NCI-H1048 (cell line): ENCODE measurements around the gene SEC14L1.
"Not testable (repeated sequence)": the region's sequence is repeated elsewhere in the genome, so short reads cannot be mapped to it uniquely, and the experiment has no call there.

Source experiments
- DNase-seq: peaks from one replicate; lab custom pipeline; 2025; lab: John Stamatoyannopoulos, UW

The SEC14L1 gene

DNA sequence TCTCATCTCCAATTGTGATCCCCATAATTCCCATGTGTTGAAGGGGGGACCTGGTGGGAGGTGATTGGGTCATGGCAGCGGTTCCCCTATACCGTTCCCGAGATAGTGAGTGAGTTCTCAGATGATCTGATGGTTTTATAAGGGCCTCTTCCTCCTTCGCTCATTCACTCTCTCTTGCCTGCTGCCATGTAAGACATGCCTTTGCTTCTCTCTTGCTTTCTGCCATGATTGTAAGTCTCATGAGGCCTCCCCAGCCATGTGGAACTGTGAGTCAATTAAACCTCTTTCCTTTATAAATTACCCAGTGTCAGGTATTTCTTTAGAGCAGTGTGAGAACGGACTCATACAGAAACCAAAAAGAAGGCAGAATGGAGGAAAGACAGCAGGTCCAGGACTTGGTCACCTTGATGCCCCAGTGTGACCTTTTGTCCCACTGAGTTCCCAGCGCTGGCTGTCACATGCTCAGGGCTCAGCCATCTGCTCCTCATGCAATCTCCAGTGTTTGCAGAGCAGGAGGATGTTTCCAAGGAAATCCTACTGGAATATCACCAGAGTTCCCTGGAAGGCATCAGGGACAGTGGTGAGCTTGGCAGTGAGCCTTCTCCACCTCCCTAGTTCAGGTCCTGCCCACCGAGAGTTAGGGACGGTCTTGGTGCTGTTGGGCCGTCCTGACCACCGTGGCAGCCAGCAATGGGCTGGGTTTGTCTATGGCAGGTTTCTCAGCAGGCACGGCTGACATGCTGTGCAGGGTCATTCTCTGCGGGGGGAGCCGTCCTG lies 96.7 kb downstream of the SEC14L1 start:
- DNase-seq: no peak

DNA sequence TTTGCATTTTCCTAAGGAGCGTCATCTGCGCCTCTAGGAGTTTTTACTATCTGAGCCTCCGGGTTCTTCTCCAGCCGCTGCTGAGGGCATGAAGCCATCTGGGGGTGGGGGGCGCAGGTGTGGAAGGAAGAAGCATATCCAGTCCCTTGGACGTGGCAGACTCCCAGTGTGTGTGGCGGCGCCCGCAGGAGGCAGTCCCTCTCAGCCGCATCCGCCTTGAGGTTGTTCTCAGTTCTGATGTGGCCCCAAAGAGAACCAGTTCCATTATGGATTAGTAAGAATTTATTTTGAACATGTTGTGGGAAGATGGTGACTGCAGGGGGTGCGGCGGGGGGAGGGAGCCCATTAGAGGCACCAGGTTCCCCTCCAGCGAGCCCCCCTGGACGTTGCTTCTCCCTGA lies 100.2 kb downstream of the SEC14L1 start:
- DNase-seq: no peak

DNA sequence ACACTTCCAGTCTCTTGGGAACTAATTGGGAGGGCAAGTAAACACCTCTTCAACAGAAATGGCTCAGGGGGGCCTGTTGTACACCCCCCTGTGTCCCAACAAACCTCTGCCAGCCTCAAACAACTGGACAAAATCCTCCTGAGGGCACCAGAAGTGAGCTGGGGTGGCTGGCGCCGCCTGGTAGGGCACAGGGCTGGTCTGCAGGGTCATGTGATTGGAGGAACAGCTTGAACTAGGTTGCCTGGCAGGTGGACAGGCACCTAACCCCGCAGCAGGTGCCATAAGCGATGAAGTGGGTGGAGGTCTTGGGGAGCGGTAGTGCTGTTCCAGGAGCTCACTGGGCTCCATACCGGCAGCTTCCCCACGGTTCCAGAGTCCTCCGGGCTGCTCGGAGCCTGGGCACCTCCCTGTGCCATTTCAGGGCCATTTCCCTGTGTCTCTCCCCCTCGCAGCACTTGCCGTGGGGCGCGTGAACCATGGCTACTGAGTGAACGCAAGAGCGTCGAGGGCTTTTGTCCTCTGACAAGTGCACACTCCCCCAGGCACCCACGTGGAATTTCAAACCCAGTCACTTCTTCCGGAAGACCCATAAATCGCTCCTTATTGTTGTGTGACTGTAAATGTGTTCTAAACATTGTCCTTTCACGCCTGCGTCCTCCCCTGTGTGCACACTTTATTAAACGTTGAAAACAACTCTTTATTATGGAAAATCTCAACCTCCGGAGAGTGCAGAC lies 101.5 kb downstream of the SEC14L1 start:
- DNase-seq: no peak

DNA sequence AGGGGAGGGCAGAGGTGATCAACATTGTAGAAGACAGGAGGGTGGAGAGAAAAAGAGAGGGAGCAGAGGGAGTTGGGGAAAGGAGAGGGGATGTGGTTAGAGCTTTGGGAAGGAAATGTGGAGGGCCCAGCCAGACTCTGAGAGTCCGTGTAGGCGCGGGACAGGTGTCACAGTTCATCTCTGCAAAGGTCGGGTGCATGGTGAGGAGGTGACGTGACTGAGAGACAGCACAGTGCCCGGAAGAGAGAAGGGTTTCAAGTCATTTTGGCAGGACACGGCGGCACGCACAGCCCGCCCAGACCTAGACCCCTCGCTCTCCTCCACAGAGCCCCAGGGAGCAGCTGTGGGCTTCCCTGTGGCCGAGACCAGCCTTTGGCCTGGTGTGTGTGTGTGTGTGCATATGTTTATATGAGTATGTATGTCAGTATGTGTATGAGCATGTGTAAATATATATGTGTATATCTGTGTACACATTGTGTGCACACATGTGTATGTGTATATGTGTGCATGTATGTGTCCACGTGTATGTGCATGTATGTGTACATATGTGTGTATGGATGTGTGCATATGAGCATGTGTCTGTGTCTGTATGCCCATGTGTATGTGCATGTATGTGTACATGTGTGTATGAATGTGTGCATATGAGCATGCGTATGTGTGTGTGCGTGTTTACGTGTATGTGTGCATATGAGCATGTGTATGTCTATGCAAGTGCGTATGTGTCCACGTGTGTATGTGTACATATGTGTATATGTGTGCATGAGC lies 104.6 kb downstream of the SEC14L1 start:
- DNase-seq: no peak

DNA sequence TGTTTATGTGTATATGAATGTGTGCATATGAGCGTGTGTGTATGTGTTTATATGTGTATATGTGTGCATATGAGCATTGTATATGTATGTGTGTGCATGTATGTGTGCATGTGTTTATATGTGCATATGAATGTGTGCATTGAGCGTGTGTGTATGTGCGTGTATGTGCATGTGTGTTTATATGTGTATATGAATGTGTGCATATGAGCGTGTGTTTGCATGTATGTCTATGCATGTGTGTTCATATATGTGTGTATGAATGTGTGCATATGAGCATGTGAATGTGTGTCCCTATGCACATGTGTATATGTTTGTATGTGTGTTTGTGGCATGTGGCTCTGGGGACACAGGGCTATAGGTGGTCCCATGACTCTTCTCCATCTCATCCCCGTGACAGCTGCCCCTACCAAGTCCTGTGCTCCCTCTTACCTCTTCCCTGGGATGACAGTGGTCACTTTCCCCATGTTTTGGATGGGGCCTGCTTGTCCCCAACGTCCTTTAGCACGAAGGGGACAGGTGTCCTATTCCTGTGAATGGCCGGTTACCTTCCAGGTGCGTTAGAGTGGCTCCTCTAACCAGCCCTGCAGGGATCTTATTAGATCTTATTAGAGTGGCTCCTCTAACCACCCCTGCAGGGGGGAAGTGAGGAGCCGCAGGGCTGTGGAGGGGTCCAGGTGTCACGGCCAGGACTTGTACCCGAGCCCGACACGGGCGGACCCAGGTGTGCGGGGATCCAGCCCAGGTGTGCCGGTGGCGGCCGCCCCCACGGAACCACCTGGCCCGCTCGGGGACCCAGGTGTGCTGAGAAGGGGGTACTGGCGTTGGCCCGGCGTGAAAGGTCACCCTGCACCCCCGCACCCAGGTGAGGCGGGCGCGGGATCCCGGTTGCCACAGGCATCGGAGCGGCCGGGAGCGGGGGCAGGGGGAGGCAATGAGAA lies 105.6 kb downstream of the SEC14L1 start:
- DNase-seq: no peak

DNA sequence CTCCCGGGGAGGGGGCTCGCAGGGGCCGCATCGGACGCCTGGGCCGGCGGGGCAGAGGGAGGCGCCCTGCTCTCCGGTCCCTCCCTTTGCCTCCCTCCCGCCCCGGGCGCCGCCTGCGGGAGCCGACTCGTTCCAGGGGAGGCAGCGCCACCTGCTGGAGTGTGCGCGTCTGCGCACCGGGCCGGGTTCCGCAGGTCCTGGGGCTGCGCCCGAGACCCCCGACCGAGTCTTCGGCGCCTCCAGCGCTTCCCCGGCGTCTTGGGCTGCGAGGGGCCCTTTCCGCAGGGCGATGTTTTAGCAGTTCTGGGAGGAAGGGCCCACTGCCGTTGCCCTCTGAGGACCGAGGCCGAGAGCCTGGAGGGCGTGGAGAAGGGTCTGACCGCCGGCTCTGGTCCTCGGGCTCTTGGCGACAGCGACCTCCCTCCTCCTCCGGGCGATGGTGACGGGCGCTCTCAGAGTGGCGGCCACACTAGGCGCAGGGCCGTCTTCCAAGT lies 106.3 kb downstream of the SEC14L1 start:
- DNase-seq: no peak

DNA sequence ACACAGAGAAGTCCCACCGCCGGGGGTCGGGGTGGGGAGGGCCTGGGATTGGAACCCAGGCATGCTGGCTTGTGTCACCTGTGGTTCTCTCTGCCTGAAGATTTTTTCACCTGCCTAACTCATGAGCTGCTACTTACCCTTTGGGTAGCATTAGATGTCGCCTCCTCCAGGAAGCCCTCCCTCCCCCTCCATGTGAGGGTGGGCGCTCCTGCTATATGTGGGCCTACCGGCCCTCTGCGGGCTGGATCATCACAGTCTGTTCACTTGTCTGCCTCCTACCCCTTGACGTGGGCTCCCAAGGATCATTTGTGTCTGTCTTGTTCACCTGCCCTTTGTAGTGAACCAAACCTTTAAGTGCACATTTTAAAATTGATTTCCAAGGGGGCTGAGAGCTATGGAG lies 106.8 kb downstream of the SEC14L1 start:
- DNase-seq: no peak

DNA sequence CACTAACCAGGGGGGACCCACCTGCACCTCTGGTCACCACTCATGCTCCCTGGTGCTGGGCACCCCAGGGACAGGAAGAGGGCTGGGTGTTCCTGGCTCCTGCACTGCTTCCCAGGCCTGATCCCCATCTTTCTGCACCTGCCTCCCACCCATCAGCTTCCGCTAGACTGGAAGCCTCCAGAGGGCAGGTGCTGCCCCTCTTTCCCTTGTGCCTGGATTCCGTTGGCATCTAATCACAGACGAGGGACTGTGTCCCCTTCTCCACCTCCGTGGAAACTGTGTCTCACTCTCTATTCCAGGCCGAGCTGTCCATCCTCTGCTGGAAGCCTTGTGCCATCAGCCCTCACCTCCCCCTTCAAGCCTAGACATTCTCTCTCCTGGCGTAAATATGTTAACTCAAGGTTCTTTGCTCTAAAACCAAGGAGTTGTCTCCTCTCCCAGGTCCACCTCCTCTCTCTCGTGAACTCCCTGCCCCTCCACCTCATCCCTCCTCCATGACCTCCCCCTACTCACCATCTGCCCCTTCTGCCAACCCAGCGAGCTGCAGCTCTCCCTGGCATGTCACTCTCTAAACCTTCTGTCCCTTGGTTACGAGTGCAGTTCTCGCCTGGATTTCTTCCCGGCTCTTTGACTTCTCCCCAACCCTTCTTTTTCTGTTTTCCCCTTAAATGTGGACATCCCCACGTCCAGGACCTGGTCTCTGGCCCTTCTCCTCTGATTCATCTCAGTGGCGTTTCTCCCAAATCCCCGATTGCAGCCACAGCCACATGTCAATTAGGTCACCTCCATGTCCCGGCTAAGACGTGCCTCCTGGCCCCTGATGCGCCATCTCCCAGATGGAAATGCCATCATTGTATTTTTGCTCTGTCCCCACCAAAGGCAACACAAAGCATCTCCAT lies 107.7 kb downstream of the SEC14L1 start:
- DNase-seq: no peak

DNA sequence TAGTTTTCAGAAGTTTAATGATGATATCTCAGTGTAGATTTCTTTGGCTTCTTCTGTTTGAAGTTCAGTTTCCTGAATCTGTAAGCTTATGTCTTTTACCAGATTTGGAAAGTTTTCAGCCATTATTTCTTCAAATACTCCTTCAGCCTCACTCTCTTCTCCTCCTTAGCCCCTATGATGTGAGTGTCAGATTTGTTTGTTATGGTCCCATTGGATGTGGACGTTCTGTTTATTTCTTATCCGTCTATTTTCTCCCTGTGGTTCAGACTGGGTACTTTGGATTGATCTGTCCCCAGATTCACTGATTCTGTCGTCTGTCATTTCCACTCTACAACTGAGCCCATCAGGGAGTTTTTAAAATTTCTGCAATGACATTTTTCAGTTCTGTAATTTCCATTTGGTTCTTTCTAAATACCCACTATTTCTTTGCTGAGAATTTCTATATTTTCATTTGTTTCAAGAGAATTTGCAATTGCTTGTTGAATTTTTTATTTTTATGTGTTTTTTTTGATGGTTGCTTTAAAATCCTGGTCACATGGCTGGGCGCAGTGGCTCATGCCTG lies 110.9 kb downstream of the SEC14L1 start:
- no peak for DNase-seq

DNA sequence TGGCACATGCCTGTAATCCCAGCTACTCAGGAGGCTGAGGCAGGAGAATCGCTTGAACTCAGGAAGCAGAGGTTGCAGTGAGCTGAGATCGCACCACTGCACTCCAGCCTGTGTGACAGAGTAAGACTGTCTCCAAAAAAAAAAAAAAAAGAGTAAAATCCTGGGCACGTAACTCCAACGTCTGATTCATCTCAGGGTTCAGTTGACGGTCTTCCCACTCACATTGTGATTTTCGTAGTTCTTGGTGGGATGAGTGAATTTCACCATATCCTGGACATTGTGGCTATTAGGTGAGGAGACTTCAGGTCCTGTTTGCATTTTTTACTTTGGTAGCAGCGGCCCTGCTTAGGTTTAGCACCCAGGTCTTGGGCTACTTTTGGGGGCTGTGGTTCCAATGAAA lies 111.5 kb downstream of the SEC14L1 start:
- DNase-seq: not testable (repeated sequence)

DNA sequence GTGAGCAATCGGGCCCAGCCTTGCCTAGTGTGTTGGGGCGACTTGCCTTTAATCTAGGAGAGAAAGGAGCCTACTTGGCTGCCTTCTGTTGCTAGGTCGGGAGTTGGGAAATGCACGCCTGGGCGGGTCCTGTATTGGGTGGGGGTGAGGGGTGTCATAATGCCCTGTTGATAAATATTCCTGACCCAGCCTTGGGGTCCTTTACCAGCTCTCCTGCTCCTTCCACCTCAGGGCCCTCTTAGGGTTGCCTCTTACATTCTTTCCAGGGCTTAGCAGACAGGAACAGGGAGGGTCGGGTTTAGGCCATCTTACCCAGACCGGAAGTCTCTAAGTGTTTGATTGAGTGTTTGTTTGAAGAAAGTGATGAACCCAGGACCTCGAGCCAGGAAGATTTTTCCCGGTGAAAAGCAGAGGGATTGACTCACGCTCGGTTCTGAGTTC lies 112.9 kb downstream of the SEC14L1 start:
- no peak for DNase-seq

DNA sequence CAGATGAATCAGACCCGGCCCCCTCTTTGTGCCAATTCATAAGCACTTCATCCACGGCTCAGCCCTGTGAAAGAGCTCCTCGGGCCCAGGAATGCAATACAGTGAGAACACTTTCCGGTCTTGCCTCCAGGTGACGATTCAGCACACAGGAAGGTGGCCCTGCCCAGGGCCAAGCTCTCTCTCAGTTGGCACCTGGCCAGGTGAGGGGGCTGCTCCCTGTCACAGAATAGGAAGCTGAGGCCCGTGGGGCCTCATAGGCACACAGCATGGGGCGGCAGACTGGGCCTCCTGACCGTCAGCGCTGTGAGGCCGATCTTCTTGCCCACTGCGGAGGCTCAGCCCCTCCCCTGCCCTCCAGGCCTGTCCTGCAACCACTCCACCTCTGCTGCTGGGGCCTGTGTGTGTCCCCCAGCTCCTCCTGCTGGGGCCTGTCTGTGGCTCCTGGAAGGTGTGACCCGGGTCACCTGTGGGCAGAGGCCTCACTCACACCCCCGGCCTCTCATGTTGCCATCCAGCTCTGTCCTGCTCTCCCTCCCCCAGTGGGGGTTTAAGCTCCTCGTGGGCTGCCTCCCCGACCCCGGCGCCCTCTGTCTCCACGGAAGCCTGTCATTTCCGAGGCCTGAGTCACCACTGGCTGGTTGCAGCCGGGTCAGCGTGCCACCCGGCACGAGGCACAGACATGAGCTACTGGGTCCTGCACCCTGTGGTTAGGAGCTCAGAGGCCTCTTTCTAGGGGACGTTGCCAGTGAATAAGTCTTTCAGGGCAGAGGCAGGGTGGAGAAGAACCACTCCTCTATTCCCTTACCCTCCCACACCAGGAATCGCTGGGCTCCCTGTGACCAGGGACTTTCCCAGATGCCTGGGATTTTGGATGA lies 114.4 kb downstream of the SEC14L1 start:
- no peak for DNase-seq

DNA sequence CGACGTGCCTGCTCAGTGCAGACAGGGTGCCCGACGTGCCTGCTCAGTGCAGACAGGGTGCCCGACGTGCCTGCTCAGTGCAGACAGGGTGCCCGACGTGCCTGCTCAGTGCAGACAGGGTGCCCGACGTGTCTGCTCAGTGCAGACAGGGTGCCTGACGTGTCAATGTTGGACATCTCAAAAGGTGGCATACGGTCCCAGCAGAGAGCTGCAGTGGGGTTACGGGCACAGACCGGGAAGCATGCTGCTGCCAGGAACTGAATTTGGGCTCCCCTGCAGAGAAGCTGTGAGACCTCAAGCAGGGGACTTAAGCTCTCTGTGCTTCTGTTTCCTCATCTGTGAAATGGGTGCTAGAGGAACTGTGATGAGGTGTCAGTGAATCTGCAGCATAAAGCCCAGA lies 115.2 kb downstream of the SEC14L1 start:
- not testable (repeated sequence) for DNase-seq

DNA sequence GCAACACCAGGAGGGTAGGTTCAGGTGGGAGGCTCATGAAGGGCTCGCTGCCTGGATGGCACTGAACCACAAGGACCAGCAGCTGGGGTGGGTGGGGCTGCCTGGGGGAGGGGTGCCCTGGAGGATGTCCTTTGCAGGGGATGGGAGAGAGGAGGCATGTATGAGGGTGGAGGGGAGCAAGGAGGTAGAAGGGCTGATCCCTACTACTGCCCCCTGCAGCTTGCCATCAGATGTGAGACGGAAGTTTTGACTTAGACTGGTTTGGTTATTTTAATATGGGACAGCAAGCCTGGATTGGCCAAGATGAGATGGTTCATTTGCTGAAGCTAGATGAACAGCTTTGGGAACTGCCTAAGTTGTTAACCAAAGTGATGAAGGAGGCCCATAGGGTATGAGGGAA lies 115.9 kb downstream of the SEC14L1 start:
- DNase-seq: no peak

DNA sequence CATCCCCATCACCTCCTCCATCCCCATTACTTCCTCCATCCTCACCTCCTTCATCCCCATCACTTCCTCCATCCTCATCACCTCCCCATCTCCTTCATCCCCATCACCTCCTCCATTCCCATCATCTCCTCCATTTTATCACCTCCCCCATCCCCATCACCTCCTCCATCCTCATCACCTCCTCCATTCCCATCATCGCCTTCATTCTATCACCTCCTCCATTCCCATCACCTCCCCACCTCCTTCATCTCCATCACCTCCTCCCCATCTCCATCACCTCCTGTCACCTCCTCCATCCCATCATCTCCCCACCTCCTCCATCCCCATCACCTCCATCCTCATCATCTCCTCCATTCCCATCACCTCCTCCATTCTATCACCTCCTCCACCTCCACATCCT lies 116.4 kb downstream of the SEC14L1 start:
- no peak for DNase-seq

DNA sequence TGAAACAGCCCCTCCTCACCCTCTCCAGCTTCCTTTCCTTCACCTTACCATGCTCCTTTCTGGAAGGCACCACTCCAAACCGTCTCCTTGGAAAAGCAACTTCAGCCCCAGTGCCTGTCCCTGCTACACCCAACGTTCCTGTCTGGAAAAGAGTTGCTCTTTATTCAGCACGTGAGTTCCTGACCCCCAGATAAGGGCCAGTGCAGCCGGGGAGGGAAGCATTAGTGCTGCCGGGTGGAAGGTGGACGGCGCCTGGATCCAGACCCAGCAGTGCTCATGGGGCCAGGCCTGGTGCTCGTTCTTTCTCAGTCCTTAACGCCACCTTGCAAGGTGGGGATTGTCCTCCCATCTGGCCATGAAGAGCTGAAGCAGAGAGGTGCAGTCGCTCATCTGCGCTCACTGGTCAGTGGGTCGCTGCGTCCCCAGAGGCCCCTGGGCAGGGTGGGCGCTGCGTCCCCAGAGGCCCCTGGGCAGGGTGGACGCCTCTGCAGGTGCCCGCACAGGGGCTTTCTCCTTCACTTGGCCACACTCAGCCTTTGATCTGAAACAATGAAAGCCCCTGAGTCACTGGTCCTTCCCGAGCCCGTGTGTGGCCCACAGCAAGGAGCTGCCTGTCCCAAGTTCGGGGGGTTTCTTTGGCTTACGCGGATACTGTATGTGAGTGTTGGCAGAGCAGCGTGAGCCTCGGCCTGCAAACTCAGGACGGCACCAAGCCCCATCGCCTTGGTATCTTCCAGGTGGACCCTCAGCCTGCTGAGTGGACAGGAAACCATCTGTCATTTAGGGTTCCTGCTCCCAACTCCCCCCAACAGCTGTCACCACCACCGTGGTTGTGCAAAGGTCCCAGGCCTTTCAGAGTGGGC lies 117.1 kb downstream of the SEC14L1 start:
- no peak for DNase-seq

DNA sequence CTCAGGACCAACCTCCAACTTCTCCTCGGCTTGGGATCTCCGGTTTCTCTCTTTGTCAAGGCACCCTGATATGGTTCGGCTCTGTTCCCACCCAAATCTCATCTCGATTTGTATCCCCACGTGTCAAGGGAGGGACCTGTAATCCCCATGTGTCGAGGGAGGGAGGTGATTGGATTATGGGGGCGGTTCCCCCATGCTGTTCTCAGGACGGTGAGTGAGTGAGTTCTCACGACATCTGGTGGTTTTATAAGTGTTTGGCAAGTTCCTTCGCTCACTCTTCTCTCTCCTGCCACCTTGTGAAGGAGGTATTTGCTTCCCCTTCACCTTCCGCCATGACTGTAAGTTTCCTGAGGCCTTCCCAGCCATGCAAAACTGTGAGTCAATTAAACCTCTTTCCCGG lies 117.9 kb downstream of the SEC14L1 start:
- no peak for DNase-seq

DNA sequence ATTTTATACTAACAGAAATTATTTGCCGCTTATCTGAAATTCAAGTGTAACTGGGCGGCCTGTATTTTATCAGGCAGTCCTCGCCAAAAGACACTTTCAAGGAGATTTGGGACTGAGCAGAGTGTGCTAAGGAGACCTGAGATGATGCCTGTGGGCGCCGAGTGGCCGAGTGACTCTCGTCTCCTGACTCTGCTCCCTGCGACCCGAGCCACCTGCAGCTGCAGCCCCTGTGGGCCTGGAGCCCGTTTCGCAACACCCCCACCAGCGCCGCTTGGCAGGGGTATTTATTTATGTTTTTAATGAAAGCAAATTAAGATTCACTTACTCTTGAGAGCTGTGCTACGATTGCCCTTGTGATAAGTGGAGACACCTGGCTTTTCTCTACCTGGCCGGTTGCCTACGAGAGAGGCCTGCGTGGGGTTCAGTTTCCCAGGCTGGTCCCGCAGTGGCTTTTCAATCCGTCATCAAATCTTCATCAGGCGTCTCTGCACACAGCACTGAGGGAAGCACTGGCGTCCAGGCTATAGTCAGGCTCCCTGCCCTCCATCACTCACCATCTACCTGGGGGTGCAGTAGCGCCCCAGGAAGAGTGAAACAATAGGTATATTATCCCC lies 124.0 kb downstream of the SEC14L1 start:
- no peak for DNase-seq
